Ascending aorta (tissue), 2 donors: ENCODE results near the gene NFIA. TPM values are rescaled to one million over a fixed set of nuclear protein-coding genes. Genes with fewer than 3 reads are reported as not detected.

ENCODE experiments used
- DNase-seq, 2 donors: peaks; one replicate each; pipeline ENCODE4 v3.0.0-alpha.2; 2019; ENCODE audit warnings: low spot score in 2 of 2
- H3K27ac ChIP-seq, 2 donors: fragments of 200-600 bp; sonication (generic); one replicate each; pipeline ENCODE4 v1.5.1; 2016 to 2017; ENCODE audit warnings: mild to moderate bottlenecking in 1 of 2
- H3K27me3 ChIP-seq: fragments of 200-600 bp; sonication (generic); one replicate; pipeline ENCODE4 v1.5.1; 2017
- H3K36me3 ChIP-seq, 2 donors: fragments of 200-600 bp; sonication (generic); one replicate each; pipeline ENCODE4 v1.5.1; 2016
- H3K4me1 ChIP-seq, 2 donors: fragments of 200-600 bp; sonication (generic); one replicate each; pipeline ENCODE4 v1.5.1; 2016 to 2017; ENCODE audit warnings: mild to moderate bottlenecking in 1 of 2
- H3K4me3 ChIP-seq, 2 donors: fragments of 200-600 bp; sonication (generic); one replicate each; pipeline ENCODE4 v1.5.1; 2016 to 2017; ENCODE audit warnings: mild to moderate bottlenecking in 1 of 2
- H3K9me3 ChIP-seq, 2 donors: fragments of 200-600 bp; sonication (generic); one replicate each; pipeline ENCODE4 v1.5.1; 2016
- intact Hi-C: fragments of 100-400 bp; cut with DNase I; formaldehyde crosslinking; loops from one replicate; pipeline ENCODE4 v1.15.1; 2023
- total RNA-seq: library from RNA; depleted of rRNA; stranded (reverse); fragments of >200 nt; gene quantifications from one replicate; pipeline ENCODE4 v1.1.0, GENCODE V29; 2016
- TF ChIP-seq, protein P1 (sequence below), 3 experiments: fragments of 200-600 bp in 2 of 3; fragments of 450-650 bp in 1 of 3; sonication (generic) in 2 of 3; IDR thresholded peaks; one replicate each; pipeline ENCODE4 v1.5.1; 2016 to 2019; ENCODE audit warnings: antibody characterized with exemption in 3 of 3, mild to moderate bottlenecking in 1 of 3, moderate library complexity in 1 of 3

Gene NFIA
- total RNA-seq, 1 donor from 2014 or later: 52.0 TPM

DNA sequence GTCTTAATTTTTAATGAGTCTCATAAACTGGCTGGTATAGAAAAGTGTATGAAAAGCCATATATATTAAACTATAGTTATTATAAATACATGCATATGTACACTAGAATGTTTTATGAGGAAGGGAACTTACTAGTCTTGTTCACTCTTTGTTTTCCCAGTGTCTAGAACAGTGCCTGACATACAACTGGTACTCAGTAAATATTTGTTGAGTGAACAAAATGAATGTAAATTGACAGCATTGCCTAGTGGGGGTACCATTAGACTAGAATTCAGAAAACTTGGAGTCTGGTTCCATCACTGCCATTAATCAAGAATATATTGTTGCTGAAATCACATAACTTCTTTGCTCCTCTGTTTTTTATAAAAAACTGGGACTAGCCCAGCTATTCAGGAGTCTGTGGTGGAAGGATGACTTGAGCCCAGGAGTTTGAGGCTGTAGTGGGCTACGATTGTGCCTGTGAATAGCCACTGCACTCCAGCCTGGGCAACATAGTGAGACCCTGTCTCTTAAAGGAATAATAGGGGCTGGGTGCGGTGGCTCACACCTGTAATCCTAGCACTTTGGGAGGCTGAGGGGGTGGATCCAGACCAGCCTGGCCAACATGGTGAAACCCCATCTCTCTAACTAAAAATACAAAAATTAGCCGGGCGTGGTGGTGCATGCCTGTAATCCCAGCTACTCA lies 51.1 kb downstream of the NFIA start:
- peaks cover 0 to 25% of the 10 kb centered on the region in 2 donors for H3K4me1 ChIP-seq
- TF ChIP-seq, protein P1, sequence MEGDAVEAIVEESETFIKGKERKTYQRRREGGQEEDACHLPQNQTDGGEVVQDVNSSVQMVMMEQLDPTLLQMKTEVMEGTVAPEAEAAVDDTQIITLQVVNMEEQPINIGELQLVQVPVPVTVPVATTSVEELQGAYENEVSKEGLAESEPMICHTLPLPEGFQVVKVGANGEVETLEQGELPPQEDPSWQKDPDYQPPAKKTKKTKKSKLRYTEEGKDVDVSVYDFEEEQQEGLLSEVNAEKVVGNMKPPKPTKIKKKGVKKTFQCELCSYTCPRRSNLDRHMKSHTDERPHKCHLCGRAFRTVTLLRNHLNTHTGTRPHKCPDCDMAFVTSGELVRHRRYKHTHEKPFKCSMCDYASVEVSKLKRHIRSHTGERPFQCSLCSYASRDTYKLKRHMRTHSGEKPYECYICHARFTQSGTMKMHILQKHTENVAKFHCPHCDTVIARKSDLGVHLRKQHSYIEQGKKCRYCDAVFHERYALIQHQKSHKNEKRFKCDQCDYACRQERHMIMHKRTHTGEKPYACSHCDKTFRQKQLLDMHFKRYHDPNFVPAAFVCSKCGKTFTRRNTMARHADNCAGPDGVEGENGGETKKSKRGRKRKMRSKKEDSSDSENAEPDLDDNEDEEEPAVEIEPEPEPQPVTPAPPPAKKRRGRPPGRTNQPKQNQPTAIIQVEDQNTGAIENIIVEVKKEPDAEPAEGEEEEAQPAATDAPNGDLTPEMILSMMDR (IDR thresholded peaks at IDR 0.05): no peak
- H3K9me3 ChIP-seq: no peaks in the 10 kb centered on the region
- no peak for DNase-seq
- no peaks in the 10 kb centered on the region for H3K27me3 ChIP-seq
- no peaks in the 10 kb centered on the region for H3K36me3 ChIP-seq
- intact Hi-C loops: no loop called here
- H3K27ac ChIP-seq: peak overlapping the region; percentile 76 to 77
- peak overlapping the region in 1 of 2 donors; percentile 49 for H3K4me3 ChIP-seq

DNA sequence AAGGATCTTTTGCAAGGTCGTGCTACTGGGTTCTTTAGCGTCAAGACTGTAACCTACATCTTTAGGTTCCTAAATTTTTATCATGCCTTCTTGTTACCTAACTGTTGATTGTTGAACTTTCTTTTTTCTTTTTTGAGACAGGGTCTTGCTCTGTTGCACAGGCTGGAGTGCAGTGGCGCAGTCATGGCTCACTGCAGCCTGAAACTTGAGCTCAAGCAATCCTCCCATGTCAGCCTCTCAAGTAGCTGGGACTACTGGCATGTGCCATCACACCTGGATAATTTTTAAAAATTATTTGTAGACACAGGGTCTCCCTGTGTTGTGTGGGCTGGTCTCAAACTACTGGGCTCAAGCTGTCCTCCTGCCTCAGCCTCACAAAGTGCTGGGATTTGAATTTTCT lies 52.9 kb downstream of the NFIA start:
- Histone ChIP-seq H3K4me3 (no peak overlapping the region), H3K36me3 (no peaks in the 10 kb centered on the region), H3K27me3 (no peaks in the 10 kb centered on the region), H3K4me1 (peaks cover 3 to 39% of the 10 kb centered on the region in 2 donors), H3K27ac (no peak overlapping the region), H3K9me3 (no peaks in the 10 kb centered on the region)
- intact Hi-C loops: loop anchor here (5.0 kb wide), 1 partner anchor 83 kb away; no protein-coding TSS in a partner anchor
- DNase-seq: no peak
- TF ChIP-seq, protein P1 (IDR thresholded peaks at IDR 0.05): no peak

DNA sequence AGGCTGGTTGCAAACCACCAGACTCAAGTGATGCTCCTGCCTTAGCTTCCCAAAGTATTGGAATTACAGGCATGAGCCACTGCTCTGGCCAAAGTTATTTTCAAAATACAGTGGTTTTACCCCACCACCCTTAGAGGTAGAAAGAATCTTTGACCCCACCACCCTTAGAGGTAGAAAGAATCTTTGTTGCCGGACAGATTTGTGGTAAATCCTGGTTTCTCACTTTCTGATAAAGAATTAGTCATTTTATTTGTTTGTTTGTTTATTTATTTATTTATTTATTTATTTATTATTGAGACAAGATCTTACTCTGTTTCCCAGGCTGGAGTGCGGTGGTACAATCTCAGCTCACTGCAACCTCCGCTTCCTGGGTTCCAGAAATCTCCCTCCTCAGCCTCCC lies 55.9 kb downstream of the NFIA start:
- Histone ChIP-seq H3K4me1 (peaks cover 3 to 55% of the 10 kb centered on the region in 2 donors), H3K27me3 (no peaks in the 10 kb centered on the region), H3K36me3 (no peaks in the 10 kb centered on the region), H3K4me3 (no peak overlapping the region), H3K27ac (peak overlapping the region; percentile 18 to 62), H3K9me3 (no peaks in the 10 kb centered on the region)
- DNase-seq: no peak
- intact Hi-C loops: loop anchor here (5.0 kb wide), 1 partner anchor 86 kb away; no protein-coding TSS in a partner anchor
- TF ChIP-seq, protein P1 (IDR thresholded peaks at IDR 0.05): no peak

DNA sequence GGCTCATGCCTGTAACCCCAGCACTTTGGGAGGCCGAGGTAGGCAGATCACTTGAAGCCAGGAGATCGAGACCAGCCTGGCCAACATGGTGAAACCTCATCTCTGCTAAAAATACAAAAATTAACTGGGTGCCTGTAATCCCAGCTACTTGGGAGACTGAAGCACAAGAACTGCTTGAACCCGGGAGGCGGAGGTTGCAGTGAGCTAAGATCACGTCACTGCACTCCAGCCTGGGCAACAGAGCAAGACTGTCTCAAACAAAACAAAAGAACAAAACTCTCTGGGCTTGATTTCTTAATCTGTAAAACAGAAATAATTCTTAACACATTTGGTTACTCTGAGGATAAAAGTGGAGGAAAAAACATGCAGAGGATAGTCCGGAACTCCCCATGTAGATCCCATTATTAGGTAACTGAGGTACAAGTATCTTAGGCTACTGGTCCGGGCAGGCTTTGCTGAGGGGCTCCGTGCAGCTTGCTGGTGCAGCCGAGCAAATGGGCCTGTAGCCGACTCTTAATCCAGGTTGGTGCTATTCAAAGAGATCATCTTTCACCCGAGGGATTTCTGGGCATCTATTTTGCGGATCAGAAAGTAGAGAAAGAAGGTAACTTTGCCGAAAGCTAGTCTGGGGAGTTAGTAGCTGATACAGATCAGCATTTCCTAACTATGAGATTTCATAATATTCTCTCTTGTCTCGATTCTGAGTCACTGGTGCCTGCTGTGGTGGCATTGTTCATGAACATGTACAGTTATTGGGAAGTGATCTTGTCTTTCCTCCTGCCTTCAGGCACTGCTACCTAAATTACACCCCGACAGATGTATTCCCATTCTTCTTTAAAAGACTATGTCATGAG lies 56.8 kb downstream of the NFIA start:
- H3K27me3 ChIP-seq: no peaks in the 10 kb centered on the region
- H3K36me3 ChIP-seq: no peaks in the 10 kb centered on the region
- TF ChIP-seq, protein P1 (IDR thresholded peaks at IDR 0.05): no peak
- peak overlapping the region in 1 of 2 donors; percentile 15 for H3K4me3 ChIP-seq
- DNase-seq: no peak
- intact Hi-C loops: loop anchor here (5.0 kb wide), 1 partner anchor 87 kb away; no protein-coding TSS in a partner anchor
- H3K9me3 ChIP-seq: no peaks in the 10 kb centered on the region
- peak overlapping the region; percentile 18 to 62 for H3K27ac ChIP-seq
- H3K4me1 ChIP-seq: peaks cover 3 to 58% of the 10 kb centered on the region in 2 donors

DNA sequence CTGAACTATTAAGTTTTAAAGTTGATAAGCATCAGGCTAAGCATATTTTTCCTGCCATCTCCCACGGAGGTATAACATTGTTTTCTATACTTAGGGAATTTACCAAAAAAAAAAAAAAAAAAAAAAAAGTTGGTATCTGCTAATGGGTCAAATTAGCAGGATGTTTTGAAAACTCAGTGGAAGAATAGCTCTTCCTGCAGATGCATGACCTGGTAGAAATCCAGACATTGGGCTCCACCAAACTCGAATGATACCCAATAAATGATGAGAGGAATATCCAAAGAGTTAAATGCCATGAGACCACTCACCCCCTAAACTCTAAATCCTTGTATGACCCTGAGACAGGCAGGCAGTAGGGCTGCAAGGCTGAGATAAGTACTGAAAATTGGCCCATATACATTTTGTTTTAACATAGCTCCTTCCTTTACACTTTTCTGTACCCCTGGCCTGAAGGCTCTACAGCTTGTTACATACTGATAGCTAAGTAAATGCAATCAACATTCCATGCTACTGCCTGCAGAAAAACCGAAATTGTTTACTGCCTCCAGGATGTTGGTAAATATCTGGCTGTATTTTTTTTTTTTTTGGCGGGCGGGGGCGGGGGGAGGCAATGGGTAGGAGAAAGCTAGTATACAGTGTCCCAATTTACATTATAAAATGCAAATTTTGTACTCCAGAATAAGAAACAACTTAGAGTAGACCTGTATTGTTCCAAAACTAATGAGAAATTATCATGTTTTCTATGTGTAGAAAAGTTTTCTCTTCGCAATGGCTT lies 57.6 kb downstream of the NFIA start:
- Histone ChIP-seq H3K4me3 (peak overlapping the region in 1 of 2 donors; percentile 15), H3K9me3 (no peaks in the 10 kb centered on the region), H3K36me3 (no peaks in the 10 kb centered on the region), H3K4me1 (peaks cover 3 to 63% of the 10 kb centered on the region in 2 donors), H3K27me3 (no peaks in the 10 kb centered on the region), H3K27ac (peak overlapping the region; percentile 62 to 79)
- TF ChIP-seq, protein P1 (IDR thresholded peaks at IDR 0.05): no peak
- intact Hi-C loops: loop anchor here (5.0 kb wide), 2 partner anchors 88 to 147 kb away; no protein-coding TSS in a partner anchor
- no peak for DNase-seq
